Caco-2 (cell line): ENCODE results near the gene PNLIP. TPM values are rescaled to one million over a fixed set of nuclear protein-coding genes. Genes with fewer than 3 reads are reported as not detected.

Experiments
- BruUV-seq: library from RNA; stranded (reverse); fragments of 400-500 nt; replicated peaks from 2 replicates; lab custom pipeline; 2021; lab: Mats Ljungman, UMichigan
- CTCF ChIA-PET: fragments of 300-600 bp; sonication (Branson Sonifier 250); formaldehyde crosslinking; loops from one replicate; lab custom pipeline; 2022; ENCODE audit warnings: antibody characterized with exemption; lab: Charles Lee
- POLR2A ChIA-PET: fragments of 300-600 bp; sonication (Branson Sonifier 250); formaldehyde crosslinking; loops from one replicate; lab custom pipeline; 2022; ENCODE audit warnings: antibody characterized with exemption; lab: Charles Lee
- DNase-seq, 2 experiments: peaks; one replicate each; pipeline versions ENCODE4 v3.0.0 to v3.0.0-alpha.2; 2020 to 2022
- H3K27me3 ChIP-seq: replicated peaks from 2 replicates; pipeline ENCODE4 v1.6.0; 2011; ENCODE audit warnings: low read length; ENCODE audit not compliant: control insufficient read depth, insufficient read depth
- H3K36me3 ChIP-seq: 2 replicates; pipeline ENCODE4 v1.5.1; 2011; ENCODE audit warnings: low read length; ENCODE audit not compliant: control insufficient read depth, insufficient read depth
- H3K4me1 ChIP-seq: fragments of 250-450 bp; sonication (Bioruptor Pico); 2 replicates; pipeline ENCODE4 v1.5.1; 2020; ENCODE audit warnings: mild to moderate bottlenecking
- H3K4me3 ChIP-seq: 2 replicates; pipeline ENCODE4 v1.5.1; 2011; ENCODE audit warnings: low read depth, mild to moderate bottlenecking, control low read depth, low read length
- H3K9me3 ChIP-seq: fragments of 250-450 bp; sonication (Bioruptor Pico); 2 replicates; pipeline ENCODE4 v1.5.1; 2020; ENCODE audit warnings: mild to moderate bottlenecking, moderate library complexity
- H3K27ac Mint-ChIP-seq: one replicate; pipeline ENCODE4 v1.8.0; 2022; ENCODE audit warnings: mixed read lengths; ENCODE audit not compliant: unreplicated experiment
- H3K27me3 Mint-ChIP-seq: one replicate; pipeline ENCODE4 v1.8.0; 2022; ENCODE audit warnings: mixed read lengths; ENCODE audit not compliant: insufficient read depth, unreplicated experiment
- H3K36me3 Mint-ChIP-seq: one replicate; pipeline ENCODE4 v1.8.0; 2022; ENCODE audit warnings: mild to moderate bottlenecking, mixed read lengths; ENCODE audit not compliant: insufficient read depth, unreplicated experiment
- H3K4me1 Mint-ChIP-seq: one replicate; pipeline ENCODE4 v1.8.0; 2022; ENCODE audit warnings: low read depth, mixed read lengths; ENCODE audit not compliant: unreplicated experiment
- H3K4me3 Mint-ChIP-seq: one replicate; pipeline ENCODE4 v1.8.0; 2022; ENCODE audit warnings: mild to moderate bottlenecking, moderate library complexity, mixed read lengths; ENCODE audit not compliant: unreplicated experiment
- H3K9me3 Mint-ChIP-seq: one replicate; pipeline ENCODE4 v1.8.0; 2022; ENCODE audit warnings: mixed read lengths; ENCODE audit not compliant: unreplicated experiment
- intact Hi-C: fragments of 100-400 bp; cut with micrococcal nuclease; formaldehyde crosslinking; loops from one replicate; pipeline ENCODE4 v1.10.0; 2022; ENCODE audit not compliant: unreplicated experiment
- total RNA-seq: library from RNA; stranded (reverse); gene quantifications from 2 replicates; pipeline ENCODE4 v1.2.3, GENCODE V29; 2022
- TF ChIP-seq, protein P1 (sequence below), 2 experiments: fragments of 200-600 bp in 1 of 2; IDR thresholded peaks; 1 replicate in 1 of 2; 2 replicates in 1 of 2; pipeline versions ENCODE4 v1.5.1 to v1.8.0; 2011 to 2022; ENCODE audit warnings: antibody characterized with exemption in 1 of 2, control low read depth in 1 of 2, inconsistent platforms in 1 of 2, low read depth in 1 of 2, low read length in 1 of 2, mild to moderate bottlenecking in 1 of 2, moderate library complexity in 1 of 2; ENCODE audit not compliant: insufficient read depth in 1 of 2, severe bottlenecking in 1 of 2, unreplicated experiment in 1 of 2

The PNLIP gene
- total RNA-seq, 1 experiment from 2014 or later: not detected

DNA sequence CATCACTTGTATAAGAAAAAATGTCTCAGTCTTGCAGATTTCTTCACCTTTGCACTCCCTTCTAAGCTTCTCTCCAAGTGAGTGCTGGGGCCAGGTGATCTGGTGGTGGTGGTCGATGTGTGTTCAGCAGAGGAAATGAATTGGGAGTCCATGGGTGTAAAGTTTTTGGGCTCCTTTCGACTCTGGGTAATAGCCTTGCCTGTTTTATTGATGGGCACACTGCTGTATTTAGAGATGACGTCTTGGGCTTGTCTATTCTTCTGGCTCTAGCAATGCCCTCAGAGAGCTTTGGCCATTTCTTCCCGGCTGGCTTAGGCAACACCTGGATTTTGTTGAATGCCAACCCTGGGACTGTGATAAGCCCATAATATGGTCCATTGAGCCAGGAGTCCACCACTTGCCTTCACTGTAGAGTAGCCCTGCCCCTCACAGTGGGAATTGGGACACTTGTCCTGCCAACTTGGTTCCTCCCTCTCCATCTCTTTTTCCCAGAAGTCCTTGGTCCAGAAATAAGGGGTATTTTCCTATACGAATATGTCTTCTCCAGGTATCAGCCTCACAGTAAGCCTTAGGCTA lies 11.7 kb downstream of the PNLIP start:
- Mint-ChIP-seq H3K9me3 (no peaks in the 10 kb centered on the region), H3K36me3 (no peaks in the 10 kb centered on the region), H3K27ac (no peak overlapping the region), H3K27me3 (no peaks in the 10 kb centered on the region), H3K4me1 (no peaks in the 10 kb centered on the region), H3K4me3 (no peak overlapping the region)
- ChIA-PET CTCF (no interaction called here), POLR2A (no interaction called here)
- Histone ChIP-seq H3K9me3 (no peaks in the 10 kb centered on the region), H3K4me3 (no peak overlapping the region), H3K4me1 (no peaks in the 10 kb centered on the region), H3K27me3 (no peaks in the 10 kb centered on the region), H3K36me3 (no peaks in the 10 kb centered on the region)
- intact Hi-C loops: no loop called here
- DNase-seq: no peak
- TF ChIP-seq, protein P1, sequence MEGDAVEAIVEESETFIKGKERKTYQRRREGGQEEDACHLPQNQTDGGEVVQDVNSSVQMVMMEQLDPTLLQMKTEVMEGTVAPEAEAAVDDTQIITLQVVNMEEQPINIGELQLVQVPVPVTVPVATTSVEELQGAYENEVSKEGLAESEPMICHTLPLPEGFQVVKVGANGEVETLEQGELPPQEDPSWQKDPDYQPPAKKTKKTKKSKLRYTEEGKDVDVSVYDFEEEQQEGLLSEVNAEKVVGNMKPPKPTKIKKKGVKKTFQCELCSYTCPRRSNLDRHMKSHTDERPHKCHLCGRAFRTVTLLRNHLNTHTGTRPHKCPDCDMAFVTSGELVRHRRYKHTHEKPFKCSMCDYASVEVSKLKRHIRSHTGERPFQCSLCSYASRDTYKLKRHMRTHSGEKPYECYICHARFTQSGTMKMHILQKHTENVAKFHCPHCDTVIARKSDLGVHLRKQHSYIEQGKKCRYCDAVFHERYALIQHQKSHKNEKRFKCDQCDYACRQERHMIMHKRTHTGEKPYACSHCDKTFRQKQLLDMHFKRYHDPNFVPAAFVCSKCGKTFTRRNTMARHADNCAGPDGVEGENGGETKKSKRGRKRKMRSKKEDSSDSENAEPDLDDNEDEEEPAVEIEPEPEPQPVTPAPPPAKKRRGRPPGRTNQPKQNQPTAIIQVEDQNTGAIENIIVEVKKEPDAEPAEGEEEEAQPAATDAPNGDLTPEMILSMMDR (IDR thresholded peaks at IDR 0.05; ENCODE audit: insufficient read depth in 1 of 2, low read depth in 1 of 2, low read length in 1 of 2, severe bottlenecking in 1 of 2, unreplicated experiment in 1 of 2): no peak
- no TSS peak for BruUV-seq

DNA sequence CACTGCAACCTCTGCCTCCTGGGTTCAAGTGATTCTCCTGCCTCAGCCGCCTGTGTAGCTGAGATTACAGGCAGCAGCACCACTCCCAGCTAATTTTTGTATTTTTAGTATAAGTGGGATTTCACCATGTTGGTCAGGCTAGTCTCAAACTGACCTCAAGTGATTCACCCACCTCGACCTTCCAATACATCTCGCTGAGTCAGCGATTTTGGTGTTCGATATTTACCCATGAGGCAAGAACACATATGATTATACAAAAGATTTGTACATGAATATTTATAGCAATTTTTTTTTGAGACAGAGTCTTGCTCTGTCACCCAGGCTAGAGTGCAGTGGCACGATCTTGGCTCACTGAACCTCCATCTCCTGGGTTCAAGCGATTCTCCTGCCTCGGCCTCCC lies 19.8 kb downstream of the PNLIP start:
- ChIA-PET POLR2A (no interaction called here), CTCF (no interaction called here)
- Histone ChIP-seq H3K4me3 (no peak overlapping the region), H3K9me3 (no peaks in the 10 kb centered on the region), H3K36me3 (no peaks in the 10 kb centered on the region), H3K4me1 (no peaks in the 10 kb centered on the region), H3K27me3 (no peaks in the 10 kb centered on the region)
- no peak overlapping the region for H3K4me3 Mint-ChIP-seq
- BruUV-seq: no TSS peak
- DNase-seq: no peak
- intact Hi-C loops: no loop called here
- H3K9me3 Mint-ChIP-seq: no peaks in the 10 kb centered on the region
- H3K36me3 Mint-ChIP-seq: no peaks in the 10 kb centered on the region
- peaks cover 3% of the 10 kb centered on the region for H3K27me3 Mint-ChIP-seq
- TF ChIP-seq, protein P1 (IDR thresholded peaks at IDR 0.05; ENCODE audit: insufficient read depth in 1 of 2, low read depth in 1 of 2, low read length in 1 of 2, severe bottlenecking in 1 of 2, unreplicated experiment in 1 of 2): no peak
- no peak overlapping the region for H3K27ac Mint-ChIP-seq
- H3K4me1 Mint-ChIP-seq: no peaks in the 10 kb centered on the region

DNA sequence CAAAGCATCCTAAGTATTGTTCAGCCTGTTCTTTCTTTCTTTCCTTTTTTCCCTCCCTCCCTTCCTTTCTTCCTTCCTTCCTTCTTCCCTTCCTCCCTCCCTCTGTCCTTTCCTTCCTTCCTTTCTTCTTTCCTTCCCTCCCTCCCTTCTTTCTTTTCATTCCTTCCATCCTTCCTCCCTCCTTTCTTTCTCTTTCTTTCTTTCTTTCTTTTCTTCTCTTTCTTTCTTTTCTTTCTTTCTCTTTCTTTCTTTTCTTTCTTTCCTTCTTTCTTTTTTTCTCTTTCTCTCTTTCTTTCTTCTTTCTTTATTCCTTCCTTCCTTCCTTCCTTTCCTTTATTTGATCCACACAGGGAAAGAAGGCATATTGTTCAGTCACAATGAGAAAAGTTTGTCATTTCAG lies 21.2 kb downstream of the PNLIP start:
- no peaks in the 10 kb centered on the region for H3K9me3 Mint-ChIP-seq
- DNase-seq: no peak
- H3K27me3 ChIP-seq: no peaks in the 10 kb centered on the region
- BruUV-seq: no TSS peak
- ChIA-PET CTCF (no interaction called here), POLR2A (no interaction called here)
- intact Hi-C loops: no loop called here
- TF ChIP-seq, protein P1 (IDR thresholded peaks at IDR 0.05; ENCODE audit: insufficient read depth in 1 of 2, low read depth in 1 of 2, low read length in 1 of 2, severe bottlenecking in 1 of 2, unreplicated experiment in 1 of 2): no peak
- no peak overlapping the region for H3K27ac Mint-ChIP-seq
- H3K27me3 Mint-ChIP-seq: peaks cover 3% of the 10 kb centered on the region
- H3K36me3 ChIP-seq: no peaks in the 10 kb centered on the region
- no peaks in the 10 kb centered on the region for H3K4me1 Mint-ChIP-seq
- H3K4me3 Mint-ChIP-seq: no peak overlapping the region
- no peaks in the 10 kb centered on the region for H3K4me1 ChIP-seq
- H3K4me3 ChIP-seq: no peak overlapping the region
- H3K9me3 ChIP-seq: no peaks in the 10 kb centered on the region
- no peaks in the 10 kb centered on the region for H3K36me3 Mint-ChIP-seq
